ENCODE measurements around the gene ZNF892.
"Not testable (repeated sequence)": the region's sequence is repeated elsewhere in the genome, so short reads cannot be mapped to it uniquely, and the experiment has no call there.

ZNF892 gene

GRCh38 chr2:95192956-95193355, 14.4 kb upstream of the ZNF892 start:
- not testable (repeated sequence) for H3K4me1 Mint-ChIP-seq (ENCODE audit: low read depth); H3K9me3 Mint-ChIP-seq; H3K36me3 Mint-ChIP-seq (ENCODE audit: low read depth); H3K27ac Mint-ChIP-seq; H3K4me3 Mint-ChIP-seq
- peaks cover 24% of the 10 kb centered on the region for H3K27me3 Mint-ChIP-seq
- peak; percentile 60 for DNase-seq

- Mint-ChIP-seq H3K36me3 (ENCODE audit: low read depth) (peaks cover 19% of the 10 kb centered on the region), H3K27ac (no peak overlapping the region), H3K4me3 (no peak overlapping the region), H3K27me3 (no peaks in the 10 kb centered on the region), H3K4me1 (ENCODE audit: low read depth) (peaks cover 23% of the 10 kb centered on the region), H3K9me3 (peaks cover 10% of the 10 kb centered on the region)
- DNase-seq: no peak
These were observed 3.4 kb upstream of the ZNF892 start for GRCh38 chr2:95203911-95204310.

GRCh38 chr2:95204396-95204795, 2.9 kb upstream of the ZNF892 start:
- Mint-ChIP-seq H3K9me3 (peaks cover 15% of the 10 kb centered on the region), H3K27ac (no peak overlapping the region), H3K4me1 (ENCODE audit: low read depth) (peaks cover 28% of the 10 kb centered on the region), H3K27me3 (no peaks in the 10 kb centered on the region), H3K36me3 (ENCODE audit: low read depth) (peaks cover 24% of the 10 kb centered on the region), H3K4me3 (no peak overlapping the region)
- DNase-seq: no peak

GRCh38 chr2:95206096-95206495, 1.2 kb upstream of the ZNF892 start:
- H3K27me3 Mint-ChIP-seq: no peaks in the 10 kb centered on the region
- H3K27ac Mint-ChIP-seq: no peak overlapping the region
- H3K4me3 Mint-ChIP-seq: peak overlapping the region; percentile 92
- H3K4me1 Mint-ChIP-seq (ENCODE audit: low read depth): peaks cover 30% of the 10 kb centered on the region
- H3K9me3 Mint-ChIP-seq: peaks cover 25% of the 10 kb centered on the region
- DNase-seq: no peak
- H3K36me3 Mint-ChIP-seq (ENCODE audit: low read depth): peaks cover 39% of the 10 kb centered on the region

DNA sequence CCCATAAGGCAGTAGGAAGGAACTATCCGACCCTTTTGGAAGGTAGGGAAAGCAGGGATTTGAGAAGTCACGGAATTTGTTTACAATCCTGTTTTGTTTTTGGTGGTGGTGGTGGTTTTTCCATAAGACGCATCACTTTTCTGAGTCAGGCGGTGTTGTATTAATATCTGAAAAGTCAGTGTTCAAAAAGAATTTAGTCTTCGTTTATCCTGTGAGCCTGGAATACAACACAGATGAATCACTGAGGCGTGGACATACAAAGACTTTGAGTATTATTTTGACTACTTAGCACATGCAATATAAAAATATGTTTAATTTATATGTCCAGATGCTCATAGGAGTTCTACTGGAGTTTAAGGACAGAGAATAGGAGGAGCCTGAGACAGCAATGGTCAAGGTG, 785 bp downstream of the ZNF892 start:
- peaks cover 42% of the 10 kb centered on the region for H3K9me3 Mint-ChIP-seq
- peak overlapping the region; percentile 92 for H3K4me3 Mint-ChIP-seq
- peaks cover 59% of the 10 kb centered on the region for H3K36me3 Mint-ChIP-seq (ENCODE audit: low read depth)
- no peaks in the 10 kb centered on the region for H3K27me3 Mint-ChIP-seq
- H3K4me1 Mint-ChIP-seq (ENCODE audit: low read depth): peaks cover 30% of the 10 kb centered on the region
- H3K27ac Mint-ChIP-seq: peak overlapping the region; percentile 73
- DNase-seq: no peak

DNA sequence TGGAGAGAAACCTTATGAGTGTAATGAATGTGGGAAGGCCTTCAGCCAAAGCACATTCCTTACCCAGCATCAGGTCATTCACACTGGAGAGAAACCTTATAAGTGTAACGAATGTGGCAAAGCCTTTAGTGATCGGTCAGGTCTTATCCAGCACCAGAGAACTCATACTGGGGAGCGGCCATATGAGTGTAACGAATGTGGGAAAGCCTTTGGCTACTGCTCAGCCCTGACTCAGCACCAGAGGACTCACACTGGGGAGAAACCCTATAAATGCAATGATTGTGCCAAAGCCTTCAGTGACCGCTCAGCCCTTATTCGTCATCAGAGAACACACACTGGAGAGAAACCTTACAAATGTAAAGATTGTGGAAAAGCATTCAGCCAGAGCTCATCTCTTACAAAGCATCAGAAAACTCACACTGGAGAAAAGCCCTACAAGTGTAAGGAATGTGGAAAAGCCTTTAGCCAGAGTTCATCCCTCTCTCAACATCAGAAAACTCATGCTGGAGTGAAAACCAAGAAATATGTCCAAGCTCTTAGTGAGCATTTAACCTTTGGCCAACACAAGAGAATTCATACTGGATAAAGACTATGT, 7.8 kb downstream of the ZNF892 start:
- H3K4me3 Mint-ChIP-seq: no peak overlapping the region

DNA sequence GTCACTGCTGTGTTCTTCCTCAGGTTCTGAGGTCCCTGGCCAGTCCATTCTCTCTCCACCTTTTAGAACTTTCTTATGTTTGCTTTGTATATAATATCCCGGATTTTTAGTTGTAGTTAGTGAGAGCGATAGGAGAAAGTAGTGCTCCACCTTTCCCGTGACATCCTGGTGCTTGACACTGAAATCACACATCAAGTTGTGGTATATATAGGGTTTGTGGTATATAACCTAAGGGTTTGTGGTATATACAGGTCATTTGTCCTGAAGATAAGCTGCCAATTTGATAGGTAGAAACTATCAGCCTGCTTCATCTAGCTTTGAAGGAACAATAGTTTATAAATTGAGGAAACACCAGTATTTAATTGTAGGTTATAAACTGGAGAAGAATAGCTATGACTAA, 13.1 kb downstream of the ZNF892 start:
- Mint-ChIP-seq H3K4me1 (ENCODE audit: low read depth) (no peaks in the 10 kb centered on the region), H3K9me3 (peaks cover 78% of the 10 kb centered on the region), H3K4me3 (no peak overlapping the region), H3K27me3 (no peaks in the 10 kb centered on the region), H3K27ac (no peak overlapping the region), H3K36me3 (ENCODE audit: low read depth) (peaks cover 88% of the 10 kb centered on the region)
- no peak for DNase-seq

More for the DNA sequence above, 7.8 kb downstream of the ZNF892 start:
- no peak for DNase-seq
- H3K36me3 Mint-ChIP-seq (ENCODE audit: low read depth): peaks cover 100% of the 10 kb centered on the region
- H3K27me3 Mint-ChIP-seq: no peaks in the 10 kb centered on the region
- H3K27ac Mint-ChIP-seq: no peak overlapping the region
- peaks cover 84% of the 10 kb centered on the region for H3K9me3 Mint-ChIP-seq
- no peaks in the 10 kb centered on the region for H3K4me1 Mint-ChIP-seq (ENCODE audit: low read depth)

DNA sequence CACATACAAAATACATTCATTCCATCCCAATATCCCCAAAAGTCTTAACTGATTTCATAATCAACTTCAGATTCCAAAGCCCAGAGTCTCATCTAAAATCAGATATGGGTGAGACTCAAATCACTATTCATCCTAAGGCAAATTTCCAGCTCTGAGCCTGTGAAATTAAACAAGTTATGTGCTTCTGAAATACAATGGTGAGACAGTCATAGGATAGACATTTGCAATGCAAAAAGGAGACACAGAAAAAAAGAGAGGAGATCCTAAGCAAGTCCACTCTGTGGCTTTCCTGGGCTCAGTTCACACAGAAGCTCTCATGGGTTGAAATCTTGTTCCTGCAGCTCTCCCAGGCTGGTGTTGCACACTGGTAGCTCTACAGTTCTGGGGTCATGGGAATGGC, 18.3 kb downstream of the ZNF892 start:
- no peaks in the 10 kb centered on the region for H3K27me3 Mint-ChIP-seq
- no peak for DNase-seq
- H3K4me3 Mint-ChIP-seq: no peak overlapping the region
- no peaks in the 10 kb centered on the region for H3K4me1 Mint-ChIP-seq (ENCODE audit: low read depth)
- H3K36me3 Mint-ChIP-seq (ENCODE audit: low read depth): peaks cover 48% of the 10 kb centered on the region
- peaks cover 56% of the 10 kb centered on the region for H3K9me3 Mint-ChIP-seq
- H3K27ac Mint-ChIP-seq: no peak overlapping the region

- H3K27me3 Mint-ChIP-seq: no peaks in the 10 kb centered on the region
- DNase-seq: no peak
- no peak overlapping the region for H3K4me3 Mint-ChIP-seq
- H3K36me3 Mint-ChIP-seq (ENCODE audit: low read depth): peaks cover 18% of the 10 kb centered on the region
- no peaks in the 10 kb centered on the region for H3K4me1 Mint-ChIP-seq (ENCODE audit: low read depth)
- H3K9me3 Mint-ChIP-seq: peaks cover 52% of the 10 kb centered on the region
- no peak overlapping the region for H3K27ac Mint-ChIP-seq
These were observed 24.4 kb downstream of the ZNF892 start for GRCh38 chr2:95231723-95232122.

DNA sequence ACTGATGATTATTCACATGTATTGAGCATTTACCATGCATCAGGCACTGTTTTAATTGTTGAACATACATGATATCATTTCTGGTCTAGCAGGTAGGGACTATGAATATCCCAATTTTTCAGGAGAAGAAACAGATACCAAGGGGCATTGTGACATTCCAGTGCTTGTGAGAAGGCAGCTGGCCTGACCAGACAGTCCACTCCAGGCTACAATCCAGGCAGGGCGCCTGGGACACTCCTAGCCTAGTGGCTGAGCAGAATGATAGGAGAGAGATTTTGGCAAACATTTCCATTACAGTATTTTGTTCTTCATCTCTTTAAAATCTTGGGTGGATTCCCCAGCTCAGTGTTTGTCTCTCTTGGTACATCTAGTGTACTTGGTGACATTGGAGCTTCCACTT, 24.9 kb downstream of the ZNF892 start:
- H3K9me3 Mint-ChIP-seq: peaks cover 52% of the 10 kb centered on the region
- no peaks in the 10 kb centered on the region for H3K27me3 Mint-ChIP-seq
- no peak for DNase-seq
- no peak overlapping the region for H3K27ac Mint-ChIP-seq
- H3K36me3 Mint-ChIP-seq (ENCODE audit: low read depth): peaks cover 18% of the 10 kb centered on the region
- H3K4me3 Mint-ChIP-seq: no peak overlapping the region
- no peaks in the 10 kb centered on the region for H3K4me1 Mint-ChIP-seq (ENCODE audit: low read depth)

DNA sequence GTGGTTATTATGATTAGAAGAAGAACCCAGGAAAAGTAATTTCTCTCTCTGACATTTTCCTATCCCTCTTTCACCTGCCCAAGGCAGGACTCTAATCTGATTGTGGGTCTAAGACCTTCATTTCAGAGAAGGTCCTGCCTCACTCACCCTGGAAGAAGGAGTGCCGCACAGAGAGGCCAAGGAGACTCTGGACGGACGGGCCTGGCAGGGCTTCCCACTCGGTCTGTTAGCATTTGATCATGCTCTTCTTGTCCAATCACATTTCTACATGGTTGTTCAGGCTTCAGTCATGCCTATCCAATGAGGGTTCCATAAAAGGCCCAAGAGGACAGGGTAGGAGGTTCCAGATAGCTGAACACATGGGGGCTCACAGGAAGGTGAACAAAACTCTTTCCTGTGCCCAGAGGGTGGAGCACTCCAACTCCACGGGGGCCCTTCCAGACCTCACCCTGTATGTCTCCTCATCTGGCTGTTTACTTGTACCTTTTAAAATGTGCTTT, 27.0 kb downstream of the ZNF892 start:
- no peak overlapping the region for H3K4me3 Mint-ChIP-seq
- no peak overlapping the region for H3K27ac Mint-ChIP-seq
- no peak for DNase-seq
- H3K36me3 Mint-ChIP-seq (ENCODE audit: low read depth): peaks cover 11% of the 10 kb centered on the region
- no peaks in the 10 kb centered on the region for H3K27me3 Mint-ChIP-seq
- peaks cover 56% of the 10 kb centered on the region for H3K9me3 Mint-ChIP-seq
- H3K4me1 Mint-ChIP-seq (ENCODE audit: low read depth): no peaks in the 10 kb centered on the region

GRCh38 chr2:95234816-95235215, 27.5 kb downstream of the ZNF892 start:
- Mint-ChIP-seq H3K4me3 (no peak overlapping the region), H3K9me3 (peaks cover 55% of the 10 kb centered on the region), H3K36me3 (ENCODE audit: low read depth) (peaks cover 11% of the 10 kb centered on the region), H3K27me3 (no peaks in the 10 kb centered on the region), H3K4me1 (ENCODE audit: low read depth) (no peaks in the 10 kb centered on the region), H3K27ac (no peak overlapping the region)
- DNase-seq: no peak

- no peaks in the 10 kb centered on the region for H3K4me1 Mint-ChIP-seq (ENCODE audit: low read depth)
- no peak for DNase-seq
- peaks cover 16% of the 10 kb centered on the region for H3K36me3 Mint-ChIP-seq (ENCODE audit: low read depth)
- peaks cover 56% of the 10 kb centered on the region for H3K9me3 Mint-ChIP-seq
- no peaks in the 10 kb centered on the region for H3K27me3 Mint-ChIP-seq
- no peak overlapping the region for H3K27ac Mint-ChIP-seq
- H3K4me3 Mint-ChIP-seq: no peak overlapping the region
These were observed 30.8 kb downstream of the ZNF892 start for GRCh38 chr2:95238131-95238530.

GRCh38 chr2:95240091-95240490, 32.8 kb downstream of the ZNF892 start:
- Mint-ChIP-seq H3K27me3 (no peaks in the 10 kb centered on the region), H3K36me3 (ENCODE audit: low read depth) (peaks cover 19% of the 10 kb centered on the region), H3K27ac (no peak overlapping the region), H3K4me3 (no peak overlapping the region), H3K4me1 (ENCODE audit: low read depth) (no peaks in the 10 kb centered on the region), H3K9me3 (peaks cover 53% of the 10 kb centered on the region)
- DNase-seq: no peak

DNA sequence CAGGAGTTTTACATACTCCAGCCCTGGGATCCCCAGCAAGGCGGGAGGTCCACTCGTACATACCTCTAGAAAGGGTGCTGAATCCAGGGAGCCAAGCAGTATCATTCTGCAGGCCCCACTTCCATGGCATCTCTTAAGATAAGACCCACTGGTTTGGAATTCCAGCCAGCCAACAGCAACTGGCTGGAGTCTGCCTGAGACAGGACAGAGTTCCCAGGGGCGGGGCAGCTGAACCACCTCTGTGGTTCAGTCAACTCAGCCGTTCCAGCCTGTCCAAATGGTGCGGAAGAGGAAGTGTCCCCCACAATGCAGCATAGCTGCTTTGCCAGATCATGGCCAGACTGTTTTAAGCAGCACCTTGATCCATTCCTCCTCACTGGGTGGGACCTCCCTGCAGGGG, 33.2 kb downstream of the ZNF892 start:
- H3K36me3 Mint-ChIP-seq (ENCODE audit: low read depth): peaks cover 18% of the 10 kb centered on the region
- no peak overlapping the region for H3K4me3 Mint-ChIP-seq
- DNase-seq: no peak
- no peaks in the 10 kb centered on the region for H3K27me3 Mint-ChIP-seq
- no peak overlapping the region for H3K27ac Mint-ChIP-seq
- H3K9me3 Mint-ChIP-seq: peaks cover 53% of the 10 kb centered on the region
- H3K4me1 Mint-ChIP-seq (ENCODE audit: low read depth): no peaks in the 10 kb centered on the region

DNA sequence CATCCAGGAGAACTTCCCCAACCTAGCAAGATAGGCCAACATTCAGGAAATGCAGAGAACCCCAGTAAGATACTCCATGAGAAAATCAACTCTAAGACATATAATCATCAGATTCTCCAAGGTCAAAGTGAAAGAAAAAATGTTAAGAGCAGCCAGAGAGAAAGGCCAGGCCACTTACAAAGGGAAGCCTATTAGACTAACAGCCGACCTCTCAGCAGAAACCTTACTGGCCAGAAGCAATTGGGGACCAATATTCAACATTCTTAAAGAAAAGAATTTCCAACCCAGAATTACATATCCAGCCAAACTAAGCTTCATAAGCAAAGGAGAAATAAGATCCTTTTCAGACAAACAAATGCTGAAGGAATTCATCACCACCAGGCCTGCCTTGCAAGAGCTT, 34.8 kb downstream of the ZNF892 start:
- H3K27me3 Mint-ChIP-seq; H3K4me1 Mint-ChIP-seq (ENCODE audit: low read depth); H3K4me3 Mint-ChIP-seq; H3K27ac Mint-ChIP-seq; DNase-seq: not testable (repeated sequence)
- H3K9me3 Mint-ChIP-seq: peaks cover 54% of the 10 kb centered on the region
- peaks cover 19% of the 10 kb centered on the region for H3K36me3 Mint-ChIP-seq (ENCODE audit: low read depth)
